ENCODE data around the gene ITPRIPL1. TPM values are rescaled to one million over a fixed set of nuclear protein-coding genes. Genes with fewer than 3 reads are reported as not detected.

The ITPRIPL1 gene
- total and polyA plus RNA-seq, 2 experiments from 2014 or later, result 1.3 TPM

- DNase-seq (ENCODE audit: low read depth in 1 of 2, low spot score in 1 of 2), result no peak
- no peak for TF ChIP-seq CTCF (IDR thresholded peaks at IDR 0.05; ENCODE audit: low read depth, low read length)
Measured at GRCh38 chr2:96317584-96317997, 7.5 kb upstream of the ITPRIPL1 start.

GRCh38 chr2:96318723-96319122, 6.4 kb upstream of the ITPRIPL1 start:
- Histone ChIP-seq H3K4me1 (ENCODE audit: low read depth) (no peaks in the 10 kb centered on the region), H3K27ac (no peak overlapping the region), H3K36me3 (no peaks in the 10 kb centered on the region), H3K4me3 (no peak overlapping the region), H3K27me3 (peaks cover 77% of the 10 kb centered on the region), H3K9me3 (ENCODE audit: low read depth) (no peaks in the 10 kb centered on the region)
- DNase-seq (ENCODE audit: low read depth in 1 of 2, low spot score in 1 of 2), result no peak
- TF ChIP-seq CTCF (IDR thresholded peaks at IDR 0.05; ENCODE audit: low read depth, low read length), result no peak

More at GRCh38 chr2:96317584-96317997, 7.5 kb upstream of the ITPRIPL1 start:
- Histone ChIP-seq H3K27ac (no peak overlapping the region), H3K4me3 (no peak overlapping the region), H3K9me3 (ENCODE audit: low read depth) (no peaks in the 10 kb centered on the region), H3K36me3 (no peaks in the 10 kb centered on the region), H3K27me3 (peaks cover 66% of the 10 kb centered on the region), H3K4me1 (ENCODE audit: low read depth) (no peaks in the 10 kb centered on the region)

- no peak for TF ChIP-seq CTCF (IDR thresholded peaks at IDR 0.05; ENCODE audit: low read depth, low read length)
- DNase-seq (ENCODE audit: low read depth in 1 of 2, low spot score in 1 of 2), result no peak
- Histone ChIP-seq H3K4me1 (ENCODE audit: low read depth) (no peaks in the 10 kb centered on the region), H3K4me3 (no peak overlapping the region), H3K27me3 (peaks cover 84% of the 10 kb centered on the region), H3K36me3 (no peaks in the 10 kb centered on the region), H3K27ac (no peak overlapping the region), H3K9me3 (ENCODE audit: low read depth) (no peaks in the 10 kb centered on the region)
Measured at GRCh38 chr2:96319396-96319795, 5.7 kb upstream of the ITPRIPL1 start.

GRCh38 chr2:96320326-96320725, 4.8 kb upstream of the ITPRIPL1 start:
- Histone ChIP-seq H3K9me3 (ENCODE audit: low read depth) (no peaks in the 10 kb centered on the region), H3K4me1 (ENCODE audit: low read depth) (no peaks in the 10 kb centered on the region), H3K27ac (no peak overlapping the region), H3K27me3 (peaks cover 93% of the 10 kb centered on the region), H3K4me3 (no peak overlapping the region), H3K36me3 (no peaks in the 10 kb centered on the region)
- TF ChIP-seq CTCF (IDR thresholded peaks at IDR 0.05; ENCODE audit: low read depth, low read length), result no peak
- DNase-seq (ENCODE audit: low read depth in 1 of 2, low spot score in 1 of 2), result no peak

- no peak for TF ChIP-seq CTCF (IDR thresholded peaks at IDR 0.05; ENCODE audit: low read depth, low read length)
- Histone ChIP-seq H3K4me3 (peak overlapping the region; percentile 40), H3K27me3 (peaks cover 97% of the 10 kb centered on the region), H3K36me3 (no peaks in the 10 kb centered on the region), H3K4me1 (ENCODE audit: low read depth) (no peaks in the 10 kb centered on the region), H3K27ac (no peak overlapping the region), H3K9me3 (ENCODE audit: low read depth) (no peaks in the 10 kb centered on the region)
- peak in 1 of 2 donors; percentile 27 for DNase-seq (ENCODE audit: low read depth in 1 of 2, low spot score in 1 of 2)
Measured at GRCh38 chr2:96320728-96321622, 4.1 kb upstream of the ITPRIPL1 start.
